HTERT RPE-1 (cell line): Measurements from ENCODE around the gene CAMK1D.
"Not testable (repeated sequence)": the region's sequence is repeated elsewhere in the genome, so short reads cannot be mapped to it uniquely, and the experiment has no call there.

ENCODE experiments used
- in situ Hi-C: fragments of 300-500 bp; cut with MboI; formaldehyde crosslinking; loops from 4 replicates; pipeline ENCODE4 v1.14.3; 2020; ENCODE audit warnings: low sequenced_read_pairs

The CAMK1D gene

DNA sequence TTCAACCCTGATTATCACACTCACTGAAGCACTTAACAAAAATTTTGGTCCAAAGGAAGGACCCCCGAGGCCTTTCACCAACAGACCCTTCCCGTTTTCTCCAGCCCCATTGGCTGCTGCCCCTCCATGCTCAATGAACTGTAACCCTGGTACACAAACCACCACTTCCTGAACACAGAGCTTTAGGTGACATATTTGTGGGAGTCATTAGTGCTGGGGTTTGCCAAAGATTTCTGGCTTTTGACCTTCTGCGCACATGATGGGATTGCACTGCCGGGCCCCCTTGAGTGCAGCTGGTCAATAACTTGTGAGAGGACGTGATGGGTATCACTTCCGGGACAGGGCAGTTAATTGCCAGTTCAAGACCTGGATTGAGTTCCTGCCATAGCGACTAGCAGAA is 9.0 kb upstream of the CAMK1D start:
- in situ Hi-C loops, result no loop called here

DNA sequence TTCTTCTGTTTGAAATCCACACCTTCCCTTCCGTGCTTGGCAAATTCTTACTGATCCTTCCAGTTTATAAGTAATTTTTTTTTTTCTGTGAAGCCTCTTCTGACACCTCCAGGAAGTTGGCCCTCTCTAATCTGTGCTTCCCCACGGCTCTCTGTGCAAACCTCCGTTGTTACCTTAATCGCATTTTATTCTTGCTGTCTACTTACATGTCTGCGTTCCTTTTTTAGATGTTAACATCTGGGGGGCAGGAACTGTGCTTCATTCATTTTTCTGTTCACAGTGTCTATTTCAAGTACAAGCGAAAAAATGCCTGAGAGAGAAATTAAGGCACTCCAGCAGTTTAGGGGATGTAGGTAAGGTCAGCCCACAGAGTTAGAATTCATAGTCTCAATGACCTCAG is 8.4 kb upstream of the CAMK1D start:
- in situ Hi-C loops, result no loop called here

DNA sequence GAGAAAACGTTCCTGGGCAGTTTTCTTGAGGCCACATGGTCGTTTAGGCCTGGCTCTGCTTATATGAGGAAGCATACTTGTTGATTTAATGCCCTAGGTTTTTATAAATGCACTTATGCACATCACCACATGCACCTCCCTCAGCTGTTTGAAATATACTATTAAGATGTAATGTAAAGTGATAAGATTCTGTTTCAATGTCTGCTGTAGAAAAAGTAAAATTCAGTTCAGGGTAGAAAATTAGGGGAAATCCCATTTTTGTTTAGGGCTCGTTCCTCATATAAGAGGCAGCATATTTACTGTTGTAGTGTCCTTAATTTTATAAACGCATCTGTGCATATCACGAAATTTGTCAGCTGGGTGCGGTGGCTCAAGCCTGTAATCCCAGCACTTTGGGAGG is 7.8 kb upstream of the CAMK1D start:
- in situ Hi-C loops, result no loop called here

DNA sequence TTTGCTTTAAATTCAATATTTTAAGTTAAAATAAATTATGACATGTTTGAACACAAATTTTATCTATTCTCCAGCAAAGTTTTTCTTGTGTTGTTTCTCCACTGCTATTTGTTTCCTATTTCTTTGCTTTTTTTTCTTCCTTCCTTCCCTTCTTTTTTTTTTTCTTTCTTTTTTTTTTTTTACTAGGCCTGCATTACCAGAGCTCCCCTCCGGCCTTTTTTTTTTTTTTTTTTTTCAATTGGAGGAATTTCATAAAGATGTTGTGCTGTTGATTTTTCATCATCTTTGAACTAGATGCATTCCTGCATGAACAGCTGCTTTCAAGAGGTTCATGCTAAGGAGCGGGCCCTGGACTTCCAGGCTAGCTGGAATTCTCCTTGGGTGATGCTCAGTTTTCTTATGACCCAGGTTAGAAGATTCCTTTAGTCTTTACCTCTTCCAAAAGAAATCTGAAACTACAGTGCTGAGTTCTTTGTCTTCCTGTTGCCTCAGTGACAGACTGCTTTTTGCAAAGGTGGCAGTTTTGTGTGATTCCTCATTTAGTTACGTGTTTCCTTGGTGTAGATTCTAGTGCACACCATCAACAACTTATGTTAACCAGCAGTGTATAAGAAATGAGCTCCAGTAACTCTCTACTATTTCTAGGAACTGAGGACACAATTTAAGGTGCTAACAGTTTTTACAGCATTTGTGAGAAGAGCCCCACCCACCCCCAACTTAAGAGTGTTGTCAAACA is 4.8 kb upstream of the CAMK1D start:
- in situ Hi-C loops, result no loop called here

DNA sequence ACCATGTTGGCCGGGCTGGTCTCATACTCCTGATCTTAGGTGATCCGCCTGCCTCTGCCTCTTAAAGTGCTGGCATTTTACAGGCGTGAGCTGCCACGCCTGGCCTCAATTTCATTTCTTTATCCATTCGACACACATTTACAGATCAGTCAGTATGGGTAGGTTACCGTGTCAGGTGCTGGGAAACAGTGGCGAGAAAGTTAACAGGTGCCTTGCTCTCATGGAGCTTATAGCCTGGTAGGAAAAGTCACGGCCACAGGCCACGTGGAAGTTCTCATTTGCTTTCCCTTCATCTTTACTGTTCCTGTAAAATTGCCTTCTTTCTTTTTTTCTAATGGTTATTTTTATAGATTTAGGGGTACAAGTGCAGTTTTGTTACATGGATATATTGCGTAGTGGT is 2.6 kb upstream of the CAMK1D start:
- in situ Hi-C loops, result no loop called here

DNA sequence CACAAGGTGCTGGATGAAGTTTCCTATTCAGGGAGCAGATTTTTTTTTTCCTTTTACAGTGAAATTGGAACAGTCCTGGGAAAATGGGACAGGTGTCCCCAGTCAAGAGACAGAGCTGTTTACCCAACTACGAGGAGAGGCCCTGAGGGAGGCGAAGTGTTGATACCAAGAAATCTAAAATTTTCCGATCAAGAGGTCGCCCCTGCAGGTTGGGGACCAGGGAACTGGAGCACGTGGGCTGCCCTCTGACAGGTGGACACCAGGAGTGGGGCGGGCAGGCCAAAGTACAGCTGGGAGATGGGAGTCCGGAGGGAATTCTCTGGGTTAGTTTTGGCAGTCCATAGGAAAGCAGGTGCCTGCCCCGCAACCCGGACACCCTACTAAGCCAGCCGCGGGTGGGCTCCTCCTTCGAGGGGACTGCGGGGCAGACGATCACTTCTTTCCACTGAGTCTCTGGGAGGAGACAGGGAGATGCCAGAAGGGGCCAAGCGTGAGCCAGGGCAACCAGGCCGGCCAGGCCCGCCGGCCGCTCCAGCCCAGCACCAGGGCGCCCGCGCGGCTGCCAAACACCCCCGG is 965 bp upstream of the CAMK1D start:
- in situ Hi-C loops, result no loop called here

DNA sequence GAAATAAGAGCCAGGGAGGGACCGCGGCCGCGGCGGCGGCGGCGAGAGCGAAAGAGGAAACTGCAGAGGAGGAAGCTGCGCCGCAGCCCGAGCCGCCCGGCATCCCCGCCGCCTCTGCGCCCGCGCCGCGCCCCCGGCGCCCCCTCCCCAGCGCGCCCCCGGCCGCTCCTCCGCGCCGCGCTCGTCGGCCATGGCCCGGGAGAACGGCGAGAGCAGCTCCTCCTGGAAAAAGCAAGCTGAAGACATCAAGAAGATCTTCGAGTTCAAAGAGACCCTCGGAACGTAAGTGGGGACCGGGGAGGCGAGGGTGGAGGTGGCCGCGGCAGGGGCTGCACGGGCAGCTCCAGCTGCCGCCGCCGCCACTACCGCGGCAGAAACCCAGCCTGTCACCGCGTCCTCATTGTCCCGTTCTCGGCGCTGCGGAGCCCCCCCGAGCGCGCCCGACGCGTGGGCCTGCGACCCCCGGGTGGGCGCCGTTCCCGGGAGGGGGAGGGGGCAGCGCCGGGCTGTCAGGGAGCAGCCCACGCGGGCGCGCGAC is 351 bp downstream of the CAMK1D start:
- in situ Hi-C loops, result no loop called here

DNA sequence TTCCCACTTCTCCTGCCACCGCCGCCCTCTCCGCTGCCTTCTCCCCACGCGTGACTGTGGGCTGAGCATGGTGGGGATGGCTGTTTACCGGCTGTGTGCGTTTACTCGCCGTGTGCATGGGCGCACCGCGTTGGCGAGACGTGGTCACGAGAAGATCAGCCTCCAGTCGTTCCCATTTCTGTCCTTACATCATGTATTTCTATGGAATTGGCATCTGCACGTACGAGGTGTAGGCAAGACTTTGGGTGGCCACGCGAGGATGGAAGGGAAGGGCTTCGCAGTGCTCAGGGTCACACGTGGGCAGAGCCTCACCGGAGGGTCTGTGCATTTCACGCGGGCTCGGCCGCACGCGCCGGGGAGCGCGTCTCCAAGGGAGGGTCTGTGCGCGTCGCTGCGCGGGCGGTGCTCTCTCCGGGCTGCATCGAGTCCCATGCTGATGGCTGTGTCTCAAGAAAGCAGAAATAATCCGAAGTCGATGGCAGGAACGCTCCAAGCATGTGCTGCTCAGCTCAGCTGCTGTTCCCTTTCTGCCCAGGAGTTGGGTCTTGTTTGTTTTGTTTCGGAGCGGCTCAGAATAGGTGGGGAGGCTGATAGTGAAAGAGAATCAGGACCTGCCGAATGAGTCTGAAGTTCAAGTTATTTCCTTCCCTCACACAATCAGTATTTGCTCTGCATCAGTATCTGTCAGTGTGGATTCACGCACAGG is 973 bp downstream of the CAMK1D start:
- in situ Hi-C loops, result no loop called here

DNA sequence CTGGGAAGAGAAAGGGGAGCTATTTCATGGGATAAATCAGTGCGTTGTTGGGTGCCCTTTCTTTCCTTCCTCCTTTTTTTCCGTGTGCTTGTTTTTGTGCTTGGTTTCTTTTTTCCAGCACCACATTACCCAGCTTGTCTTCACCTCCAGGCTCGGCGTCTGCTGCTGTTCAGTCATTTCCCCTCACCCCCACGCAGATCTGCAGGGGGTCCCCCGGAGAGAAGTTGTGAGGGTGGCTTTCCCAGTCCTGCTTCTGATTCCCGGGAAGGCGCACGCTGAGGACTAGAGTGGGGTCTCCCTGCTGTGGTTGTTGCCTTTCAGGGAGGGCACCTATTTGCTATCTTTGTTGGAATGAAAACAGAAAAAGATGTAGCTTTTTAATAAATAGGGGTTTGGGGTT is 1.6 kb downstream of the CAMK1D start:
- in situ Hi-C loops, result no loop called here

DNA sequence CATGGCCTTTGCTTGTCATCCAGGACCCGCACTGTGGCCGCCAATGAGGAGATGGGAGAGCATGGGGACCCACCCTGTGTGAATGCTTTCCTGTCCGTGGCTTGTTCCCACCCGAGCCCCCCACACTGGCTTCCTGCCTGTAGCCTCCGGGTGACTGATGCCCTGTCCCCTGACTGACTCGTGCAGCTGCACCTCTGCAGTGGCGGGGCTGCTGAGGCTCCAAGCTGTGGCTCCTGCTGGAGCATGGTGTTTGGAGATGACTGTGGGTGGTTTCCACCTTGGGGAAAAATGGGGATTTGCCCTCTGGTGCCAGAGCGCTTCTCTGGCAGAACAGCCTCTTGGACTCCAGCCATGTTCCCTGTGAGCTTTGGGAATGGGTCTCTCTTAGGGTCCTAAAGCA is 2.1 kb downstream of the CAMK1D start:
- in situ Hi-C loops, result no loop called here

DNA sequence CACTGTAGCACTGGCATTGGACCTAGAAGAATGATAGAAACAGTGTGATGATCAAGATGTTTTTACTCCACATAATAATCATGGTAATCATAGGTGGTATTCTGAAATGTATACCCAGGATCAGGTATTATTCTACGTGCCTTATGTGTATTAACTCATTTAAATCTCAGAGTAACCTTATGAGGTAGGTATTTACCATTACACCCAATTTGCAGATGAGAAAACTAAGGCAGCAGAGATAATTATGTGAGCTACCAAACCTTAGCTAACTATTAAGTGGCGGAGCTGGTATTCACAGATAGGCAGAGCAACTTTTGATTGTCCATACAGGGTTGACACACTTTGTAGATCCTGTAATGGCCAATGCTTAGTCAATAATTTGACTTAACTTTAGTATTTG is 2.5 kb downstream of the CAMK1D start:
- in situ Hi-C loops, result no loop called here

DNA sequence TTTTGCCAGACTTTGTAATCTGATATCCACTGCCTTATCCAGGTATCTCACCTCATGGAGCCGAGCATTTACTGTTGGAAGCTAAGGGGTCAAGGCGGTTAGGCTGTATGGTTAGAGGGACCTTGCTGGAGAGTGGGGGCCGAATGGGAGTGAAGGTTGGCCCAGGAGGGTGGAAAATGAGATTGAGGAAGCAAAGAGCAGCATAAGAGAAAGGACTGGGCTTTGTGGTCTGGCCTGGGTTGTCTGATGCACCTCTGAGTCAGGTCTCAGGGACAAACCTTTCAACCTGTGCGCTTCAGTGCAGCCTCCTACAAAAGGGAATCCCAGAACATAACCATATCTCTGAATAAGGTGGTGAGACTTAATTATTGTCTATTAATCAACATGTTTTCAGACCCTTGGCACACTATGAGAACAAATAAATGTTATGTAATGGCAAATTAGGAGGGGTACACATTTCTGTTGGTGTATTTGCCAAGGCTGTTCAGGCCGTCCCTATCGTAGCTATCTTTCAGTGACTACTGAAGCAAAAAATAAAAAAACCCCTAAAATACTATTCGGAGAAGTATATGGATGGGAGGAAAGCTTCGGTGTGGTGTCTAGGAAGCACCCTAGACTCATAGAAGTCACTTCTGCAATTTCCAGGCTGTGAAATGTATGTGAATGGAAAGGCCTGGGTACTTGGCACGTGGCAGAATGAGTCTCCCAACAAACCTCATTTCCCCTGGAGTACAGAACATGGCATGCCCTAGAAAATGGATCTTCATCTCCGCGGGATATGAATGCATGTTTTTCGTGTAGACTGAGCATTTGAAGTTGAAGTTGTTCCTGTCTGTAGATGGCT is 4.3 kb downstream of the CAMK1D start:
- in situ Hi-C loops, result no loop called here

DNA sequence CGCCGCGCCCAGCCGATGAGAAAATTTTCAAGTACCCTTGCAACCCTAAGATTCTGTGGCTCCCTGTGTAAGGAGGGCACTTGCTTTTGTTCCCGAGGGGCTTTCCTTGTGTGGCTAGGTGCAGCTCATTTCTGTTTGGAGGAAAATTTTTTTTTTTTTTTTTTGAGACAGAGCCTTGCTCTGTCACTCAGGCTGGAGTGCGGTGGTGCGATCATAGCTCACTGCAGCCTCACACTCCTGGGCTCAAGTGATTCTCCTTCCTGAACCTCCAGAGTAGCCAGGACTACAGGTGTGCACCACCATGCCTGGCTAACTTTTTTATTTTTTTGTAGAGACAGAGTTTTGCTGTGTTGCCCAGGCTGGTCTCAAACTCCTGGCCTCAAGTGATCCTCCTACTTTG is 5.3 kb downstream of the CAMK1D start:
- in situ Hi-C loops, result not testable (repeated sequence)

DNA sequence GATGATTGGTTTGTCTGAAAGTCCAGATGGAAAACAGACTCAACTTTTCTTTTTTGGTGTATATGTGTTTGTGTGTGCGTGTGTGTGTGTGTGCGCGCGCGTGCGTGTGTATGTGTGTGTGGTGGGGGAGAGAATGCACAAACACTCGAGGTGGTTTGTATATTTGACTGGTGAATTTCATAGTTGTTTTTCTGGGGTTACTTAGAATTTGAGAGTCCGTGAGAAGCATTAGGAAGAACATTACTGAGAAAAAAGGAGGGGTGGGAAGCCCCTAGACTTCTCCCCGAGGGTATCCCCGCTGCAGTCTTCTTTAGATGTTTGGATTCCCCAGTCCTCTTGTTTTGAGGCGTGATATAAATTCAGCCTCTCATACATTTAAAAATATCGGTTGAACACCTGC is 6.0 kb downstream of the CAMK1D start:
- in situ Hi-C loops, result no loop called here

DNA sequence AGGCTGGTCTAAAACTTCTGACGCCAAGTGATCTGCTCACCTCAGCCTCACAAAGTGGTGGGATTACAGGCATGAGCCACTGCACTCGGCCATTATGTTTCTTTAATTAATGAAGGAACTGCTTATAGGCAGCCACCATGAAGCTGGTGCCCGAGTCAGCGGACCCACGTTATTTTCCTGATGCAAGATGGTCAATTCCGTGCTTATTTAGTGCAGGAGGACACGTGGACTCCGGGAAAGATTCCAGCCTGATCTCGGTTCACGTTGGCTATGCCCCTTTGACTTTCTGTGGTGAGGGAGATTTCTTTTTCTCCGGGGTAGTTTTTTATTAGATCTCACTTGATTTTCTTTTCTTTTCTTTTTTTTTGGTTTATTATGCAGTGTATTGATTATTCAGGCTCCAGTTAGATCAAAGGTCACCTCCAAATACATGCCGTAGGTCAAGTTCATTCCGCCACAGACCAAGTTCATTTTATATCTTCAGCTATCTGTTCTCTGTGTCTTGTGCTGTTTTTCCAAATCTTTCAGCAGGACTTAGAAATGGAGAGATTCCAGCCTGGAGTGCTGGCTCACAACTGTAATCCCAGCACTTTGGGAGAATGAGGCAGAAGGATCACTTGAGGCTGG is 8.3 kb downstream of the CAMK1D start:
- in situ Hi-C loops, result no loop called here

DNA sequence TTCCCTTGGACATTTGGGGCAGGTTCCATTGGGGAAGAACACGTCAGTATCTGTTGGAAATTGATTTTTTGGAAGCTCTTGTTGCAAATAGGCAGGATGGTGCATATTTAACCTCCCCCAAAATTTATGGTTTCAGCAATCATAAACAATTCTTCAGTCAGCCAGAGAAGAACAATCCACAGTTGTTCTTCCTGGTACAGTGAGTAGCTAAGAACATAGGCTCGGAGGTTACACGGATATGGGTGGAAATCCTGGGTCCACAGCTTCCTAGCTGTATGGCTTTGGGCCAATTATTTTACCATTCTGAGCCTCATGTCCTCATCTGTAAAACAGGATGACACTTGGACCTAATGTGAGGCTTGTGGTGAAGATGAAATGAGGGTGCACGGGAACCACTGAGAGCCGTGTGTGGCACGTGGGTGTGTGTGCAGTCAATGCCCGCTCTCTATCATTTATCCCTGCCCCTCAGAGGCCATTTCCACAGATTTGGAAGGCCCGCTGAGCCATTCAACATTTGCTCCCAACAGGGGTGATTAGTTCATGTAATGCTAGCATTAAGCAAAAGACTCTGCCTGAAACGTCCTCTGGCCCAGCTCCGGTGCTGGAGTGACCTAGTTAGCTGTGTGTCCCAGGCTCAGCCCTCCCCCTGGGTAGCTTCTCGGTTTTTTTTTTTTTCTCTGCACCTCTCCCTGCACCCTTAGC is 9.7 kb downstream of the CAMK1D start:
- in situ Hi-C loops, result no loop called here

DNA sequence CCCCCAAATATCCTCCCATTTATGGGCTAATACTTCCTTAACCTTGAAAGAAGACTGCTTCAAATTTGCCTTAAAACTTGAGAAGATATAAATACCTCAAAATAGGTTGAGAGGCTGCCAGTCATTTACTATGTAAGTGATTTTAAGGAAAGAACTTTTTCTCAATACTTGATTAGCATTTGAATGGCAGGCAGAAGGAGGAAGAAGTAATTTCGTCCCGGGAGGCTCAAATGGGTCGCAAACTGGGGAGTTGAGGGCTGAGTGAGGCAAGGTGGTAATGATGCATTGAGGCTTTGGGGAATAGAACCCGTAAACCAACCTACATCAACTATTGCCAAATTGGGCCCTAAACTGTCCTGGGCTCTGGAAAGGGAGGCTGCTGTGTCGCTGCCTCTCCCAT is 11.1 kb downstream of the CAMK1D start:
- in situ Hi-C loops, result no loop called here

DNA sequence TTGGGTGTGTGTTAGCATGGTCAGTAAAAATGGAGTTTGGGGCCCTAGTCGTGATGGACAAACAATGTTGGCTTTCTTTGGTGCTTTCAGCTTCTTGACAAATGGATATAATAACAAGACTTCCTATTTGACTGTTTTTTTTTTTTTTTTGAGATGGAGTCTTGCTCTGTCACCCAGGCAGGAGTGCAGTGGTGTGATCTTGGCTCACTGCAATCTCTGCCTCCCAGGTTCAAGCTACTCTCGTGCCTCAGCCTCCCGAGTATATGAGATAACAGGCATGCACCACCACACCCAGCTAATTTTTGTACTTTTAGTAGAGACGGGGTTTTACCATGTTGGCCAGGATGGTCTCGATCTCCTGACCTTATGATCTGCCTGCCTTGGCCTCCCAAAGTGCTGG is 11.8 kb downstream of the CAMK1D start:
- in situ Hi-C loops, result not testable (repeated sequence)

DNA sequence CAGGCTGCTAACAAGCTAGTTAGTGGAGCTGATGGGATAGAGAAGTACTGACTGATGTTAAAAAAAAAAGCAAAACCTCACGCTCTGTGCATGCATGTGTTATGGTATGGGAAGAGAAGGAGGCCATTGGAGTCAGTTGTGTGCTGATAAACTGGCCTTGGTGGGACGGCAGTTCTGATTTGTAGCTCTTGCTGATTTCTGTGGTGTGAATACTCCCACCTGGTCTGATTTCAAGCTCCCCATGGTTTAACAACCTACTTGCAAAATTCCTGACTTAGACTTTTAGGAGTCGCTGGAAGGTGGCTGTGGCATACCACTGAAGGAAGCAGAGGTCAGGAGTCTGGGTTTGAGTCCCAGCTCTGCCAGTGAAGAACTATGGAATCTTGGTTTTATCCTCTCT is 15.2 kb downstream of the CAMK1D start:
- in situ Hi-C loops, result no loop called here

DNA sequence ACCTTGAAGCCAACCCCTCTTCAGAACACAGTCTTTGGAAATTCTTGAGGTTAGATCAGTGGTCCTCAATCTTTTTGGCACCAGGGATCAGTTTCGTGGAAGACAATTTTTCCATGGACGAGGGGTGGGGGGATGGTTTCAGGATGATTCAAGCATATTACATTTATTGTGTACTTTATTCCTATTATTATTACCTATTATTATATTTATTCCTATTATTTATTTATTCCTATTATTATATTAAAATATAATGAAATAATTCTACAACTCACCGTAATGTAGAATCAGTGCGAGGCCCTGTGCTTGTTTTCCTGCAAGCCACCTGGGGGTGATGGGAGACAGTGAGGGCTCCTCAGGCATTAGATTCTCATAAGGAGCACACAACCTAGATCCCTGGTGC is 17.9 kb downstream of the CAMK1D start:
- in situ Hi-C loops, result no loop called here
